ENCODE measurements around the gene ZNF341. TPM values are rescaled to one million over a fixed set of nuclear protein-coding genes. Genes with fewer than 3 reads are reported as not detected.

ZNF341 gene
- total RNA-seq, 1 donor from 2014 or later, result 4.2 TPM

DNA sequence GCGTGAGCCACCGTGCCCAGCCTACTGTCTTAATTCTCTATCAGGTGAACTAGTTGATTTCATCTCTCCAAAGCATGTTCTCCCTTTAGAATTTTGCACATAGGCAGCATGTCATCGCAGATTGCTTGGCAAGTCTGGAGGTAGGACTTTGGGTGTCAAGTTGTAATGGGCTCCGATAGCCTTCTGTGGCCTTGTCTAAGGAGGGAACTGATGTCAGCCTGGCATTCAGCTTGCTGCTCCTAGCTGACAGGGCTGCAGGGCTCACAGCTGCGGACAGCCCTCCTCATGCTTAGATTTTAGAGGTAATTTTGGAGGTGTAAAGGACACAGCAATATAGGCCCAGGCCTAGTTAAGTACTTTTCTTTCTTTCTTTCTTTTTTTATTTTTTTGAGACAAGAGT is 90.6 kb downstream of the ZNF341 start:
- Histone ChIP-seq H3K27ac (no peak overlapping the region), H3K9me3 (no peaks in the 10 kb centered on the region), H3K36me3 (no peaks in the 10 kb centered on the region), H3K4me1 (peaks cover 83% of the 10 kb centered on the region), H3K27me3 (no peaks in the 10 kb centered on the region), H3K4me3 (no peak overlapping the region)
- no peak for TF ChIP-seq POLR2A (IDR thresholded peaks at IDR 0.05)
- no peak for TF ChIP-seq POLR2AphosphoS5 (IDR thresholded peaks at IDR 0.05; ENCODE audit: insufficient read depth in 1 of 2, low read depth in 1 of 2)
- TF ChIP-seq, protein P1, sequence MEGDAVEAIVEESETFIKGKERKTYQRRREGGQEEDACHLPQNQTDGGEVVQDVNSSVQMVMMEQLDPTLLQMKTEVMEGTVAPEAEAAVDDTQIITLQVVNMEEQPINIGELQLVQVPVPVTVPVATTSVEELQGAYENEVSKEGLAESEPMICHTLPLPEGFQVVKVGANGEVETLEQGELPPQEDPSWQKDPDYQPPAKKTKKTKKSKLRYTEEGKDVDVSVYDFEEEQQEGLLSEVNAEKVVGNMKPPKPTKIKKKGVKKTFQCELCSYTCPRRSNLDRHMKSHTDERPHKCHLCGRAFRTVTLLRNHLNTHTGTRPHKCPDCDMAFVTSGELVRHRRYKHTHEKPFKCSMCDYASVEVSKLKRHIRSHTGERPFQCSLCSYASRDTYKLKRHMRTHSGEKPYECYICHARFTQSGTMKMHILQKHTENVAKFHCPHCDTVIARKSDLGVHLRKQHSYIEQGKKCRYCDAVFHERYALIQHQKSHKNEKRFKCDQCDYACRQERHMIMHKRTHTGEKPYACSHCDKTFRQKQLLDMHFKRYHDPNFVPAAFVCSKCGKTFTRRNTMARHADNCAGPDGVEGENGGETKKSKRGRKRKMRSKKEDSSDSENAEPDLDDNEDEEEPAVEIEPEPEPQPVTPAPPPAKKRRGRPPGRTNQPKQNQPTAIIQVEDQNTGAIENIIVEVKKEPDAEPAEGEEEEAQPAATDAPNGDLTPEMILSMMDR (IDR thresholded peaks at IDR 0.05), result no peak
- intact Hi-C loops (cut with DNase I), result no loop called here
- no peak for DNase-seq (ENCODE audit: extremely low spot score in 2 of 2)

- Histone ChIP-seq H3K4me1 (peaks cover 83% of the 10 kb centered on the region), H3K27ac (no peak overlapping the region), H3K27me3 (no peaks in the 10 kb centered on the region), H3K36me3 (no peaks in the 10 kb centered on the region), H3K9me3 (no peaks in the 10 kb centered on the region), H3K4me3 (no peak overlapping the region)
- TF ChIP-seq, protein P1 (IDR thresholded peaks at IDR 0.05), result no peak
- TF ChIP-seq POLR2A (IDR thresholded peaks at IDR 0.05) (no peak), POLR2AphosphoS5 (IDR thresholded peaks at IDR 0.05; ENCODE audit: insufficient read depth in 1 of 2, low read depth in 1 of 2) (no peak)
- DNase-seq (ENCODE audit: extremely low spot score in 2 of 2), result no peak
- intact Hi-C loops (cut with DNase I), result no loop called here
These were observed 91.2 kb downstream of the ZNF341 start for GRCh38 chr20:33822991-33823390.

GRCh38 chr20:33824852-33825251 is 93.1 kb downstream of the ZNF341 start:
- peaks cover 83% of the 10 kb centered on the region for H3K4me1 ChIP-seq

GRCh38 chr20:33825340-33826269 is 93.8 kb downstream of the ZNF341 start:
- Histone ChIP-seq H3K27me3 (no peaks in the 10 kb centered on the region), H3K9me3 (no peaks in the 10 kb centered on the region), H3K4me1 (peaks cover 84% of the 10 kb centered on the region), H3K36me3 (no peaks in the 10 kb centered on the region), H3K4me3 (no peak overlapping the region), H3K27ac (no peak overlapping the region)
- TF ChIP-seq POLR2A (IDR thresholded peaks at IDR 0.05) (no peak), POLR2AphosphoS5 (IDR thresholded peaks at IDR 0.05; ENCODE audit: insufficient read depth in 1 of 2, low read depth in 1 of 2) (no peak)
- TF ChIP-seq, protein P1 (IDR thresholded peaks at IDR 0.05), result no peak
- DNase-seq (ENCODE audit: extremely low spot score in 2 of 2), result no peak
- intact Hi-C loops (cut with DNase I), result no loop called here

More at GRCh38 chr20:33824852-33825251, 93.1 kb downstream of the ZNF341 start:
- no peak for DNase-seq (ENCODE audit: extremely low spot score in 2 of 2)
- Histone ChIP-seq H3K9me3 (no peaks in the 10 kb centered on the region), H3K36me3 (no peaks in the 10 kb centered on the region), H3K27ac (no peak overlapping the region), H3K27me3 (no peaks in the 10 kb centered on the region), H3K4me3 (no peak overlapping the region)
- intact Hi-C loops (cut with DNase I), result no loop called here
- TF ChIP-seq POLR2A (IDR thresholded peaks at IDR 0.05) (no peak), POLR2AphosphoS5 (IDR thresholded peaks at IDR 0.05; ENCODE audit: insufficient read depth in 1 of 2, low read depth in 1 of 2) (no peak)
- TF ChIP-seq, protein P1 (IDR thresholded peaks at IDR 0.05), result no peak
